GM18870 (cell line): ENCODE measurements around the gene KRTAP12-2.
"Not testable (repeated sequence)": the region's sequence is repeated elsewhere in the genome, so short reads cannot be mapped to it uniquely, and the experiment has no call there.

Experiments
- ATAC-seq: cut with Tn5 transposase; IDR thresholded peaks from one replicate; pipeline ENCODE4 v1.9.1; 2021; ENCODE audit warnings: moderate library complexity; ENCODE audit not compliant: unreplicated experiment

Gene KRTAP12-2

GRCh38 chr21:44702973-44703730 is 36.4 kb upstream of the KRTAP12-2 start:
- no peak for ATAC-seq

GRCh38 chr21:44702111-44702972 is 35.6 kb upstream of the KRTAP12-2 start:
- no peak for ATAC-seq

- no peak for ATAC-seq
These were observed 34.8 kb upstream of the KRTAP12-2 start for GRCh38 chr21:44701541-44701940.

GRCh38 chr21:44701023-44701400 is 34.3 kb upstream of the KRTAP12-2 start:
- no peak for ATAC-seq

GRCh38 chr21:44700101-44701022 is 33.6 kb upstream of the KRTAP12-2 start:
- no peak for ATAC-seq

GRCh38 chr21:44699502-44700001 is 32.8 kb upstream of the KRTAP12-2 start:
- ATAC-seq = no peak

GRCh38 chr21:44697811-44698734 is 31.3 kb upstream of the KRTAP12-2 start:
- no peak for ATAC-seq

GRCh38 chr21:44697172-44697810 is 30.6 kb upstream of the KRTAP12-2 start, which contains the start of gene KRTAP10-12:
Gene KRTAP10-12, plus strand, starts transcription at chr21:44697172. Its CDS starts 30 bp downstream, at chr21:44697202.
- ATAC-seq = not testable (repeated sequence)

- ATAC-seq = no peak
These were observed 29.8 kb upstream of the KRTAP12-2 start for GRCh38 chr21:44696572-44696971.

- ATAC-seq = no peak
These were observed 28.9 kb upstream of the KRTAP12-2 start for GRCh38 chr21:44695641-44696040.

GRCh38 chr21:44695184-44695583 is 28.5 kb upstream of the KRTAP12-2 start:
- no peak for ATAC-seq

- no peak for ATAC-seq
These were observed 28.0 kb upstream of the KRTAP12-2 start for GRCh38 chr21:44694776-44695175.

- ATAC-seq = no peak
These were observed 26.2 kb upstream of the KRTAP12-2 start for GRCh38 chr21:44692798-44693512.

- no peak for ATAC-seq
These were observed 25.0 kb upstream of the KRTAP12-2 start for GRCh38 chr21:44691686-44692085.

GRCh38 chr21:44689740-44690139 is 23.0 kb upstream of the KRTAP12-2 start:
- ATAC-seq = not testable (repeated sequence)

- ATAC-seq = no peak
These were observed 20.9 kb upstream of the KRTAP12-2 start for GRCh38 chr21:44687671-44688070.

- ATAC-seq = no peak
These were observed 20.3 kb upstream of the KRTAP12-2 start for GRCh38 chr21:44686843-44687561.
